GM19099 (cell line): ENCODE measurements around the gene PRXL2B.

Experiments
- POLR2A ChIP-seq: IDR thresholded peaks from 3 replicates; pipeline ENCODE4 v1.6.1; 2011; ENCODE audit warnings: low read depth; ENCODE audit not compliant: insufficient read length; ENCODE audit errors: extremely low read depth

PRXL2B gene

GRCh38 chr1:2559509-2560298, 26.9 kb upstream of the PRXL2B start:
- TF ChIP-seq POLR2A: no peak

GRCh38 chr1:2560299-2561073, 26.1 kb upstream of the PRXL2B start:
- no peak for TF ChIP-seq POLR2A

DNA sequence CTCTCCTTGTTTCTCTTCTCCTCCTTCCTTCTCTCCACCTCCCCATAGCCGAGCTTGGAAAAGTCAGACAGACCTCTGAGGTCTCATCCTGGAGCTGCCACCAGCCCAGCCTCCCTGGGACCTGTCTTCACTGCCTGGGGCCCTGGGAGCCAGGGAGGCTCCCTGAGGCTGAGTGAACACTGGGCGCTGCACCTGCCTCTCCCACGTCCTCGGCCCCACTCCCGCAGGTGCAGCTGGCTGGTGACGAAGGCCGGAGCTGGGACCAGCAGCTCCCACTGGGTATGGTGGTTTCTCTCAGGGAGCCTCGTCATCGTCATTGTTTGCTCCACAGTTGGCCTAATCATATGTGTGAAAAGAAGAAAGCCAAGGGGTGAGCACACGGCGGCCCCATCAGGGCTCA, 25.1 kb upstream of the PRXL2B start:
- no peak for TF ChIP-seq POLR2A

- no peak for TF ChIP-seq POLR2A
Observed at GRCh38 chr1:2561898-2562895, 24.4 kb upstream of the PRXL2B start.

DNA sequence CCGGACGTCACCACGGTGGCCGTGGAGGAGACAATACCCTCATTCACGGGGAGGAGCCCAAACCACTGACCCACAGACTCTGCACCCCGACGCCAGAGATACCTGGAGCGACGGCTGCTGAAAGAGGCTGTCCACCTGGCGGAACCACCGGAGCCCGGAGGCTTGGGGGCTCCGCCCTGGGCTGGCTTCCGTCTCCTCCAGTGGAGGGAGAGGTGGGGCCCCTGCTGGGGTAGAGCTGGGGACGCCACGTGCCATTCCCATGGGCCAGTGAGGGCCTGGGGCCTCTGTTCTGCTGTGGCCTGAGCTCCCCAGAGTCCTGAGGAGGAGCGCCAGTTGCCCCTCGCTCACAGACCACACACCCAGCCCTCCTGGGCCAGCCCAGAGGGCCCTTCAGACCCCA, 23.4 kb upstream of the PRXL2B start:
- TF ChIP-seq POLR2A: no peak

GRCh38 chr1:2564006-2564814, 22.4 kb upstream of the PRXL2B start:
- no peak for TF ChIP-seq POLR2A

- no peak for TF ChIP-seq POLR2A
Observed at GRCh38 chr1:2564815-2565374, 21.7 kb upstream of the PRXL2B start.

GRCh38 chr1:2566101-2567045, 20.2 kb upstream of the PRXL2B start:
- TF ChIP-seq POLR2A: no peak

GRCh38 chr1:2567083-2567679, 19.4 kb upstream of the PRXL2B start:
- no peak for TF ChIP-seq POLR2A

- no peak for TF ChIP-seq POLR2A
Observed at GRCh38 chr1:2569060-2569459, 17.5 kb upstream of the PRXL2B start.

- TF ChIP-seq POLR2A: no peak
Observed at GRCh38 chr1:2570332-2570731, 16.2 kb upstream of the PRXL2B start.

- TF ChIP-seq POLR2A: no peak
Observed at GRCh38 chr1:2571348-2571747, 15.2 kb upstream of the PRXL2B start.
